MG63 (cell line): ENCODE results near the gene TENT4B. TPM values are rescaled to one million over a fixed set of nuclear protein-coding genes. Genes with fewer than 3 reads are reported as not detected.
A peak's percentile ranks its signal among the peaks of the same experiment; 100 is the strongest.

Experiments used
- DNase-seq: peaks from one replicate; pipeline ENCODE4 v3.0.0-alpha.2; 2020
- H3K27me3 ChIP-seq: fragments of 250-450 bp; sonication (Bioruptor Pico); 2 replicates; pipeline ENCODE4 v1.5.1; 2020; ENCODE audit warnings: mild to moderate bottlenecking, moderate library complexity
- H3K36me3 ChIP-seq: fragments of 250-450 bp; sonication (Bioruptor Pico); 2 replicates; pipeline ENCODE4 v1.5.1; 2020; ENCODE audit warnings: mild to moderate bottlenecking, moderate library complexity
- H3K4me3 ChIP-seq: fragments of 250-450 bp; sonication (Bioruptor Pico); 2 replicates; pipeline ENCODE4 v1.5.1; 2020; ENCODE audit warnings: mild to moderate bottlenecking, moderate library complexity
- H3K9me3 ChIP-seq: fragments of 250-450 bp; sonication (Bioruptor Pico); 2 replicates; pipeline ENCODE4 v1.5.1; 2020; ENCODE audit warnings: mild to moderate bottlenecking, moderate library complexity
- total RNA-seq: library from RNA; depleted of rRNA; stranded (reverse); fragments of >200 nt; shearing (Covaris generic); gene quantifications from 2 replicates; pipeline ENCODE4 v1.2.3, GENCODE V29; 2014; ENCODE audit warnings: low replicate concordance

TENT4B gene
- total RNA-seq, 1 experiment from 2014 or later = 5.0 TPM

GRCh38 chr16:50207652-50208051 lies 54.5 kb downstream of the TENT4B start:
- no peak overlapping the region for H3K4me3 ChIP-seq
- H3K9me3 ChIP-seq = no peaks in the 10 kb centered on the region
- peak; percentile 12 for DNase-seq
- H3K36me3 ChIP-seq = no peaks in the 10 kb centered on the region; the same call in 1 of the 2 replicates
- H3K27me3 ChIP-seq = no peaks in the 10 kb centered on the region

- Histone ChIP-seq H3K4me3 (no peak overlapping the region), H3K36me3 (no peaks in the 10 kb centered on the region; the same call in none of the 2 replicates), H3K9me3 (no peaks in the 10 kb centered on the region), H3K27me3 (no peaks in the 10 kb centered on the region)
- DNase-seq = peak; percentile 21
Observed at GRCh38 chr16:50208460-50208931, 55.4 kb downstream of the TENT4B start.

- Histone ChIP-seq H3K4me3 (no peak overlapping the region), H3K27me3 (no peaks in the 10 kb centered on the region), H3K9me3 (no peaks in the 10 kb centered on the region), H3K36me3 (peaks cover 5% of the 10 kb centered on the region)
- DNase-seq = no peak
Observed at GRCh38 chr16:50209546-50210265, 56.6 kb downstream of the TENT4B start.

- peaks cover 5% of the 10 kb centered on the region for H3K36me3 ChIP-seq
- no peak overlapping the region for H3K4me3 ChIP-seq
- no peaks in the 10 kb centered on the region for H3K9me3 ChIP-seq
- DNase-seq = peak; percentile 69
- H3K27me3 ChIP-seq = no peaks in the 10 kb centered on the region
Observed at GRCh38 chr16:50210266-50211038, 57.3 kb downstream of the TENT4B start.

- H3K9me3 ChIP-seq = no peaks in the 10 kb centered on the region
- H3K27me3 ChIP-seq = no peaks in the 10 kb centered on the region
- peaks cover 12% of the 10 kb centered on the region for H3K36me3 ChIP-seq
- no peak for DNase-seq
- no peak overlapping the region for H3K4me3 ChIP-seq
Observed at GRCh38 chr16:50213939-50214519, 60.9 kb downstream of the TENT4B start.

- no peak for DNase-seq
- H3K4me3 ChIP-seq = no peak overlapping the region
- H3K9me3 ChIP-seq = no peaks in the 10 kb centered on the region
- no peaks in the 10 kb centered on the region for H3K27me3 ChIP-seq
- peaks cover 12% of the 10 kb centered on the region for H3K36me3 ChIP-seq
Observed at GRCh38 chr16:50215680-50216079, 62.6 kb downstream of the TENT4B start.

GRCh38 chr16:50216231-50216630 lies 63.1 kb downstream of the TENT4B start:
- H3K9me3 ChIP-seq = no peaks in the 10 kb centered on the region
- H3K27me3 ChIP-seq = no peaks in the 10 kb centered on the region
- H3K4me3 ChIP-seq = no peak overlapping the region
- DNase-seq = no peak
- H3K36me3 ChIP-seq = peaks cover 12% of the 10 kb centered on the region

GRCh38 chr16:50219402-50219975 lies 66.4 kb downstream of the TENT4B start:
- Histone ChIP-seq H3K36me3 (peaks cover 7% of the 10 kb centered on the region), H3K9me3 (no peaks in the 10 kb centered on the region), H3K27me3 (no peaks in the 10 kb centered on the region)

GRCh38 chr16:50224286-50224685 lies 71.2 kb downstream of the TENT4B start:
- Histone ChIP-seq H3K27me3 (no peaks in the 10 kb centered on the region), H3K9me3 (no peaks in the 10 kb centered on the region), H3K36me3 (peaks cover 3% of the 10 kb centered on the region), H3K4me3 (no peak overlapping the region)
- DNase-seq = no peak

More at GRCh38 chr16:50219402-50219975, 66.4 kb downstream of the TENT4B start:
- no peak overlapping the region for H3K4me3 ChIP-seq
- DNase-seq = no peak

- Histone ChIP-seq H3K27me3 (no peaks in the 10 kb centered on the region), H3K36me3 (peaks cover 3% of the 10 kb centered on the region), H3K4me3 (no peak overlapping the region), H3K9me3 (no peaks in the 10 kb centered on the region)
- DNase-seq = no peak
Observed at GRCh38 chr16:50227120-50227519, 74.0 kb downstream of the TENT4B start.

- Histone ChIP-seq H3K4me3 (no peak overlapping the region), H3K9me3 (no peaks in the 10 kb centered on the region), H3K36me3 (peaks cover 3% of the 10 kb centered on the region), H3K27me3 (no peaks in the 10 kb centered on the region)
- DNase-seq = no peak
Observed at GRCh38 chr16:50227665-50228064, 74.6 kb downstream of the TENT4B start.

- Histone ChIP-seq H3K36me3 (peaks cover 3% of the 10 kb centered on the region), H3K27me3 (no peaks in the 10 kb centered on the region), H3K9me3 (no peaks in the 10 kb centered on the region), H3K4me3 (no peak overlapping the region)
- DNase-seq = no peak
Observed at GRCh38 chr16:50228364-50228868, 75.3 kb downstream of the TENT4B start.

GRCh38 chr16:50229149-50229726 lies 76.1 kb downstream of the TENT4B start:
- Histone ChIP-seq H3K27me3 (no peaks in the 10 kb centered on the region), H3K36me3 (peaks cover 3% of the 10 kb centered on the region), H3K4me3 (no peak overlapping the region), H3K9me3 (no peaks in the 10 kb centered on the region)
- no peak for DNase-seq

GRCh38 chr16:50234771-50235556 lies 81.9 kb downstream of the TENT4B start:
- no peaks in the 10 kb centered on the region for H3K36me3 ChIP-seq
- DNase-seq = no peak
- H3K4me3 ChIP-seq = no peak overlapping the region
- no peaks in the 10 kb centered on the region for H3K9me3 ChIP-seq
- H3K27me3 ChIP-seq = no peaks in the 10 kb centered on the region

GRCh38 chr16:50235581-50235980 lies 82.5 kb downstream of the TENT4B start:
- H3K9me3 ChIP-seq = no peaks in the 10 kb centered on the region
- no peaks in the 10 kb centered on the region for H3K36me3 ChIP-seq
- no peaks in the 10 kb centered on the region for H3K27me3 ChIP-seq
- no peak for DNase-seq
- H3K4me3 ChIP-seq = no peak overlapping the region

- DNase-seq = no peak
- H3K9me3 ChIP-seq = no peaks in the 10 kb centered on the region
Observed at GRCh38 chr16:50238314-50238713, 85.2 kb downstream of the TENT4B start.

More at GRCh38 chr16:50238314-50238713, 85.2 kb downstream of the TENT4B start:
- no peak overlapping the region for H3K4me3 ChIP-seq
- no peaks in the 10 kb centered on the region for H3K36me3 ChIP-seq
- H3K27me3 ChIP-seq = no peaks in the 10 kb centered on the region
